Aorta (tissue), 5 donors: ENCODE measurements around the gene CYP4A22. TPM values are rescaled to one million over a fixed set of nuclear protein-coding genes. Genes with fewer than 3 reads are reported as not detected.
"Not testable (repeated sequence)": the region's sequence is repeated elsewhere in the genome, so short reads cannot be mapped to it uniquely, and the experiment has no call there.

Experiments
- ATAC-seq: fragments of 200-7000 bp; cut with Tn5 transposase; one replicate; pipeline ENCODE4 v1.9.1; 2022; ENCODE audit warnings: moderate library complexity; ENCODE audit not compliant: low FRiP score
- DNase-seq, 2 donors: peaks; one replicate each; pipeline ENCODE4 v3.0.0-alpha.2; 2020
- H3K27ac ChIP-seq, 2 donors: one replicate each; pipeline ENCODE4 v1.5.1; 2013; ENCODE audit warnings: low read length in 2 of 2, mild to moderate bottlenecking in 2 of 2, moderate library complexity in 2 of 2, control low read depth in 1 of 2, inconsistent platforms in 1 of 2, low read depth in 1 of 2
- H3K27me3 ChIP-seq, 2 donors: one replicate each; pipeline ENCODE4 v1.6.1; 2013; ENCODE audit warnings: control low read depth in 1 of 2, low read length in 1 of 2, mild to moderate bottlenecking in 1 of 2, moderate library complexity in 1 of 2; ENCODE audit not compliant: insufficient read depth in 2 of 2, control insufficient read depth in 1 of 2
- H3K36me3 ChIP-seq, 2 donors: one replicate each; pipeline ENCODE4 v1.6.1; 2013; ENCODE audit warnings: control low read depth in 1 of 2, low read length in 1 of 2, mild to moderate bottlenecking in 1 of 2; ENCODE audit not compliant: insufficient read depth in 2 of 2, control insufficient read depth in 1 of 2
- H3K4me1 ChIP-seq, 2 donors: one replicate each; pipeline ENCODE4 v1.6.1; 2013; ENCODE audit warnings: low read length in 2 of 2, control low read depth in 1 of 2, mild to moderate bottlenecking in 1 of 2, moderate library complexity in 1 of 2; ENCODE audit not compliant: insufficient read depth in 2 of 2, control insufficient read depth in 1 of 2
- H3K4me3 ChIP-seq, 2 donors: one replicate each; pipeline ENCODE4 v1.5.1; 2013; ENCODE audit warnings: low read length in 2 of 2, control low read depth in 1 of 2, mild to moderate bottlenecking in 1 of 2
- H3K9me3 ChIP-seq: one replicate; pipeline ENCODE4 v1.6.1; 2013; ENCODE audit warnings: mild to moderate bottlenecking, low read length; ENCODE audit not compliant: control insufficient read depth
- WGBS, 2 donors: extraction: QIAGEN DNeasy Blood & Tissue Kit; methylation state at CpG; one replicate each; pipeline ENCODE4 v1.1.7; 2013; 5-methylcytosine and 5-hydroxymethylcytosine counted together
- intact Hi-C, 2 donors: fragments of 100-400 bp; cut with DNase I; formaldehyde crosslinking; loops; one replicate each; pipeline versions ENCODE4 v1.14.2 to v1.15.0; 2022
- polyA plus RNA-seq, 2 donors: library from polyadenylated mRNA; stranded (reverse); fragments of 200-250 nt; gene quantifications; one replicate each; pipeline ENCODE4 v1.2.3, GENCODE V29; 2013
- total RNA-seq, 2 donors: library from RNA; stranded (reverse); fragmentation: NEBNext Ultra II Directional; extraction: Animal tissue kit (Norgen Biotek cat#: 25700); gene quantifications; one replicate each; pipeline ENCODE4 v1.2.1, GENCODE V29; 2021
- donor health status: healthy with polysubstance abuse.
- donor health status: Bipolar disorder and iron deficiency.
- donor health status: DM: no; HTN: no; CAD: no.
- donor health status: DM: no; HTN: no; CAD: no.
- donor health status: DM: yes; HTN: yes; CAD: no.

CYP4A22 gene
- total and polyA plus RNA-seq, 4 donors, result 0.08 to 0.23 (median 0.18) TPM; not detected in 1

DNA sequence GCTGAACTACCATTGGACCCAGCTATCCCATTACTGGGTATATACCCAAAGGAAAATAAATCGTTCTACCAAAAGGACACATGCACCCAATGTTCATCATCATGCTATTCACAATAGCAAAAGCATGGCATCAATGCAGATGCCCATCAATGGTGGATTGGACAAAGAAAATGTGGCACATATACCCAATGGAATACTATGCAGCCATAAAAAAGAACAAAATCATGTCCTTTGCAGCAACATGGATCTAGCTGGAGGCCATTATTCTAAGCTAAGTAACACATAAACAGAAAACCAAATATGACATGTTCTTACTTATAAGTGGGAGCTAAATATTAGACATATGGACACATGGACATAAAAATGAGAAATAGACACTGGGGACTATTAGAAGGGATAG is 16.2 kb upstream of the CYP4A22 start:
- H3K27me3 ChIP-seq, DNase-seq, H3K27ac ChIP-seq, H3K9me3 ChIP-seq, intact Hi-C loops, ATAC-seq, H3K4me1 ChIP-seq, H3K4me3 ChIP-seq, H3K36me3 ChIP-seq: not testable (repeated sequence)
- 79 to 90% methylated on average over 1 of the region's 1 CpG for WGBS, 2 donors

DNA sequence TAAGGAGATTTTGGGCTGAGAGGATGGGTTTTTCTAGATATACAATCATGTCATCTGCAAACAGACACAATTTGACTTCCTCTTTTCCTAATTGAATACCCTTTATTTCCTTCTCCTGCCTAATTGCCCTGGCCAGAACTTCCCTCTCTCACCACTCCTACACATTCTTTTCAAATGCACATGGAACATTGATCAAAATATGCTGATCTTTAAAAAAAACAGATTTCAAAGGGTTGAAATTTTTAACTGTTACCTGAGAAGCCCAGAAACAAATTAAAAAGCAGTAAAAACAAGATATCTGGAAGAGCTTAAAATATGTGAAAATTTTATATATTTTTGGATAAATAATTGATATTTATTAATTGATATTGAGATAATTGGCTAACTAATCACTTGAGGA is 12.4 kb upstream of the CYP4A22 start:
- H3K4me1 ChIP-seq, H3K9me3 ChIP-seq, H3K36me3 ChIP-seq, H3K27me3 ChIP-seq, ATAC-seq, H3K27ac ChIP-seq, intact Hi-C loops, H3K4me3 ChIP-seq, DNase-seq: not testable (repeated sequence)

DNA sequence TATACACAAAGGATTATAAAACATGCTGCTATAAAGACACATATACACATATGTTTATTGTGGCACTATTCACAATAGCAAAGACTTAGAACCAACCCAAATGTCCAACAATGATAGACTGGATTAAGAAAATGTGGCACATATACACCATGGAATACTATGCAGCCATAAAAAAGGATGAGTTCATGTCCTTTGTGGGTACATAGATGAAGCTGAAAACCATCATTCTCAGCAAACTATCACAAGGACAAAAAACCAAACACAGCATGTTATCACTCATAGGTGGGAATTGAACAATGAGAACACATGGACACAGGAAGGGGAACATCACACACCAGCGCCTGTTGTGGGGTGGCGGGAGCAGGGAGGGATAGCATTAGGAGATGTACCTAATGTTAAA is 10.2 kb upstream of the CYP4A22 start:
- DNase-seq, H3K36me3 ChIP-seq, ATAC-seq, H3K9me3 ChIP-seq, H3K27me3 ChIP-seq, H3K4me1 ChIP-seq, H3K27ac ChIP-seq, intact Hi-C loops, H3K4me3 ChIP-seq: not testable (repeated sequence)
- 92 to 97% methylated on average over 2 of the region's 2 CpGs for WGBS, 2 donors

DNA sequence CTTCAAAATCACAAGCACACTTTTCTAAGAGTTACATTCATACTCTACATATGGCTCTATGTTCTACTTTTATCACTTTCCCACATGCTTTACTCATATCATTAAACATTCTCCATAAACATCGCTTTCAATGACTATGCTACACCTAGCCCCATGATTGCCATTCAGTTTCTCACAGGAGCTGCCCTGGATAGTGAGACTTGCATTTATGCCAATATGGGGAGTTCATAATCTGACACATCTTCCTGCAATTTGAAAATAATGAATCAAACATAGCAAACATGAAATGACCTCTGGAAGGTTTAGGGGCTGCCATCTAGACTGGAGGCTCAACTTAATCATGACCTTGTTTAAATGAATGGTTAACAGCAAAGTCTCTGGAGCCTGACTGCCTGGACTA is 9.0 kb upstream of the CYP4A22 start:
- intact Hi-C loops, result no loop called here
- Histone ChIP-seq H3K9me3 (no peaks in the 10 kb centered on the region), H3K27me3 (no peaks in the 10 kb centered on the region), H3K4me3 (no peak overlapping the region), H3K4me1 (no peaks in the 10 kb centered on the region), H3K36me3 (no peaks in the 10 kb centered on the region), H3K27ac (no peak overlapping the region)
- ATAC-seq (no peak), DNase-seq (no peak)
- 88 to 92% methylated on average over 1 of the region's 1 CpG for WGBS, 2 donors

DNA sequence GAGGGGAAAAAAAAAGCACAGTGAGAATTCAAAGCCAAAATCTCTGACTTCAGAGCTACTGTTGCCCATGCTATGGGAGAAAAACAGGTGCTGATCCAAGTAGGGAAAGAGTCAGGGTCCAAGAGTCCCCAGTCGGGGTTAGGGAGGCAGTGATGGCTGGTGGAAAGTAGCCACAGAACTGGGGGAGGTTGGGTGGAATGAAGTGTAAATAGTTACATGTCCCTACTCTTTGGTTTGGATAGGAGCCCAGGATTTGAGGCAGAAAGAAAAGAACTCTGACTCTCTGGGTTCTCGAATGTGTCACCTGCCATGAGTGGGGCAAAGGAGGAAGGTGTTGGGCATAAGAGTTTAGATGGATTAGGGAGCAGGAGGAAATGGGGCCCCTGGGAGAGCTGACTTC is 8.4 kb upstream of the CYP4A22 start:
- intact Hi-C loops, result not testable (repeated sequence)
- 26 to 33% methylated on average over 2 of the region's 2 CpGs for WGBS, 2 donors

DNA sequence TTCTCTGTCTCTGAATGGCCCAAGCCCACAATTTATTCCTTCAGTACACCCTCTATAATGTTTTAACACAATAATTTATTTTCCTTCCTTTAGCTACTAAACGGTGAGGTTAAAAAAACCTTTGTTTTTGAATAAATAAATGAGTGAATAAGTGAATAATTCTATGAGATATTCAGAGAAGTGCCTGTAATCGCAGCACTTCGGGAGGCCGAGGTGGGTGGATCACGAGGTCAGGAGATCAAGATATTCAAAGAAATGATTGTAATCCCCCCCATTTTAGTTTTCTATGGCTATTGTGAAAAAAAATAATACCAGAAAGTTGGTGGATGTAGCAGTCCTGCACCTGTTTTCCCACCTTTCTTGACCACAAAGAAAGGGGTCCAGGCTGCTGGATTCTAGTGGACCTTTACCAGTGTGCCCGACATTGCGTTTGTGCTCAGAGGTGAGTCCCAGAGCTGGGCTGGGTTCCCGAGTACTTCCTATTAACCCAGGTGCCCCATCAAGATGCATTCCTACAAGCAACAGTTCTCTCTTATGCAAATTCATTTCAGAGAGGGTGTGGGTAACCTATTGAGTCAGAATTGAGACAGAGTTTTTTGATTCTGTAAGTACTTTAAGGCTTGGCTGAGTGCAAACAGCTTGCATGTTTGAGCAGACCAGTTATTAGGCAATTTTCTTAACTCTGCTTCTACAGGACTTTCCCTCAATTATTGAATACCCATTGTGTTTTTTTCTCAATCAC is 7.6 kb upstream of the CYP4A22 start:
- H3K4me1 ChIP-seq, intact Hi-C loops, H3K4me3 ChIP-seq, ATAC-seq, H3K27ac ChIP-seq, H3K36me3 ChIP-seq, DNase-seq, H3K9me3 ChIP-seq, H3K27me3 ChIP-seq: not testable (repeated sequence)
- 77 to 78% methylated on average over 8 of the region's 8 CpGs for WGBS, 2 donors

More for the DNA sequence above, 8.4 kb upstream of the CYP4A22 start:
- not testable (repeated sequence) for H3K36me3 ChIP-seq, H3K4me3 ChIP-seq, H3K27me3 ChIP-seq, H3K9me3 ChIP-seq, DNase-seq, ATAC-seq, H3K27ac ChIP-seq, H3K4me1 ChIP-seq

DNA sequence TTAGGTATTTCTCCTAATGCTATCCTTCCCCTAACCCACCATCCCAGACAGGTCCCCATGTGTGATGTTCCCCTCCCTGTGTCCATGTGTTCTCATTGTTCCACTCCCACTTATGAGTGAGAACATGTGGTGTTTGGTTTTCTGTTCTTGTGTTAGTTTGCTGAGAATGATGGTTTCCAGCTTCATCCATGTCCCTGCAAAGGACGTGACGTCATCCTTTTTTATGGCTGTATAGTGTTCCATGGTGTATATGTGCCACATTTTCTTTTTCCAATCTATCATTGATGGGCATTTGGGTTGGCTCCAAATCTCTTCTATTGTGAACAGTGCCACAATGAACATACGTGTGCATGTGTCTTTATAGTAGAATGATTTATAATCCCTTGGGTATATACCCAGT is 4.6 kb upstream of the CYP4A22 start:
- H3K4me3 ChIP-seq, intact Hi-C loops, H3K27me3 ChIP-seq, DNase-seq, H3K4me1 ChIP-seq, ATAC-seq, H3K9me3 ChIP-seq, H3K27ac ChIP-seq, H3K36me3 ChIP-seq: not testable (repeated sequence)
- 89 to 91% methylated on average over 3 of the region's 3 CpGs for WGBS, 2 donors

DNA sequence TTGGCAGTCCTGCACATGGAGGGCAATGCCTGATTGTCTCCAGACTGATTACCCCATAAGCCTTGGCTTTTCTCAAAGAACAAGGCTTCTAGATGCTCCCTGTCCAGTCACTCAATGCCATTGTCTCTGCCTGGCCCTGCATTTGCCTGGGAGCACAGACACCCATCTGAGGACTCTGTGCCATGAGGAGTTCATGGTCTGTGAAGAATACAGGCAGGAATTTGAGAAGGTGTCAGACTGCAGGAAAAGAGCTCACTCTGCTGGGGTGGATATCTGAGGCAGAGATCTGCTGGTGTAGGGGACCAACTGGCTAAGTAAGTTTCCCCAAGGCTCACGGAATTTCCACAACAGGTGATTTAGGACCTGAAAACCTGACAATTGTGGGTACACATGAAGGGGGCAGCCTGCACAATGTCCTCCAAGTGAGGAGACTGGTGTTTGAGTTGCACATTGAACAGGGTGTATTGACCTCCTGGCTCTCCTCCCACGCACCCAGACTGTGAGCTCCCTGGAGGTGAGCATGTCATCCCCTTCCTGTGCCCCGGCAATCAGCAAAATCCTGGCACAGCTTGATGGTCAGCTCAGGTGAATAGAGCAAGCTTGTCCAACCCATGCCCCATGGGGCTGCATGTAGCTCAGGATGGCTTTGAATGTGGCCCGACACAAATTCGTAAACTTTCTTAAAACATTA is 829 bp downstream of the CYP4A22 start:
- Histone ChIP-seq H3K27me3 (no peaks in the 10 kb centered on the region), H3K4me1 (no peaks in the 10 kb centered on the region), H3K4me3 (no peak overlapping the region), H3K9me3 (no peaks in the 10 kb centered on the region), H3K36me3 (no peaks in the 10 kb centered on the region), H3K27ac (no peak overlapping the region)
- intact Hi-C loops, result no loop called here
- ATAC-seq, result no peak
- DNase-seq, result no peak
- 80 to 86% methylated on average over 5 of the region's 5 CpGs for WGBS, 2 donors

DNA sequence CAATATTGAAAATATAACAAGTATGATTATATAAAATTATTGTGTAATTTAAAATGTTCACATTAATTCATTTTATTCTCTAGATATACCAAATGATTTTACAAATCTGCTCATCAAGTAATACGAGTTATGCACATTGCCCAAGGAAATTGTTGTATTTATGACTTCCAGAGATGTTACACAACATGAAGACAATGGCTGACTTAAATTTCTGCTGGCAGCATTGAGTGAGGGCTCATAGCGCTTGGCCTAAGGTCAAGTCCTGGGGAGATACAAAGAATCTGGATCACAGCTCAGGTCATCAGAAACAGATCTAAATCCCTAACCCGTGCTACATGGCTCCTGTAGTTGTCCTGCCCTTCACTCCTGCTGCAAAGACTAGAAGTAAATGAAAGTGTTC is 3.1 kb downstream of the CYP4A22 start:
- H3K27me3 ChIP-seq, H3K4me3 ChIP-seq, H3K9me3 ChIP-seq, ATAC-seq, H3K36me3 ChIP-seq, intact Hi-C loops, H3K4me1 ChIP-seq, H3K27ac ChIP-seq, DNase-seq: not testable (repeated sequence)
- WGBS, 2 donors, result 66 to 77% methylated on average over 3 of the region's 3 CpGs
